ENCODE data around the gene RIPOR3. TPM values are rescaled to one million over a fixed set of nuclear protein-coding genes. Genes with fewer than 3 reads are reported as not detected.

The RIPOR3 gene
- total RNA-seq, 2 donors from 2014 or later = 4.5 to 8.4 TPM

- peaks cover 50 to 61% of the 10 kb centered on the region in 2 donors for H3K4me1 ChIP-seq (ENCODE audit: control insufficient read depth in 1 of 2, low read depth in 2 of 2)
- no peak for TF ChIP-seq CTCF (IDR thresholded peaks at IDR 0.05)
- no peaks in the 10 kb centered on the region for H3K9me3 ChIP-seq
- H3K27me3 ChIP-seq (replicated peaks; ENCODE audit: insufficient read depth) = no peaks in the 10 kb centered on the region
- no peak for DNase-seq (ENCODE audit: low spot score)
- H3K36me3 ChIP-seq = no peaks in the 10 kb centered on the region
- no peak overlapping the region for H3K4me3 ChIP-seq
- H3K27ac ChIP-seq = no peak overlapping the region
- no peak for ATAC-seq (ENCODE audit: insufficient number of reproducible peaks, low FRiP score, low read depth)
These were observed 153.1 kb downstream of the RIPOR3 start for GRCh38 chr20:50538276-50538675.

- Histone ChIP-seq H3K27me3 (replicated peaks; ENCODE audit: insufficient read depth) (no peaks in the 10 kb centered on the region), H3K36me3 (no peaks in the 10 kb centered on the region), H3K4me1 (ENCODE audit: control insufficient read depth in 1 of 2, low read depth in 2 of 2) (peaks cover 46 to 55% of the 10 kb centered on the region in 2 donors), H3K9me3 (no peaks in the 10 kb centered on the region), H3K27ac (no peak overlapping the region), H3K4me3 (no peak overlapping the region)
- TF ChIP-seq CTCF (IDR thresholded peaks at IDR 0.05) = no peak
- no peak for DNase-seq (ENCODE audit: low spot score)
- ATAC-seq (ENCODE audit: insufficient number of reproducible peaks, low FRiP score, low read depth) = no peak
These were observed 153.7 kb downstream of the RIPOR3 start for GRCh38 chr20:50537546-50538201.

GRCh38 chr20:50536333-50536732 is 155.0 kb downstream of the RIPOR3 start:
- TF ChIP-seq CTCF (IDR thresholded peaks at IDR 0.05) = no peak

More at GRCh38 chr20:50536333-50536732, 155.0 kb downstream of the RIPOR3 start:
- ATAC-seq (ENCODE audit: insufficient number of reproducible peaks, low FRiP score, low read depth) (no peak), DNase-seq (ENCODE audit: low spot score) (no peak)
- no peaks in the 10 kb centered on the region for H3K36me3 ChIP-seq
- H3K27ac ChIP-seq = no peak overlapping the region
- peaks cover 35 to 53% of the 10 kb centered on the region in 2 donors for H3K4me1 ChIP-seq (ENCODE audit: control insufficient read depth in 1 of 2, low read depth in 2 of 2)
- no peaks in the 10 kb centered on the region for H3K9me3 ChIP-seq
- no peak overlapping the region for H3K4me3 ChIP-seq
- H3K27me3 ChIP-seq (replicated peaks; ENCODE audit: insufficient read depth) = no peaks in the 10 kb centered on the region

Other genes with a start within 250 kb of the RIPOR3 start
- gene PTPN1, start 181.2 kb downstream of the RIPOR3 start, total RNA-seq = 10 to 100 TPM; 32.5 to 68.9 TPM
- 10 to 100 TPM in 1 of 2 donors, 1 to 10 TPM in 1; 2.8 to 10.7 TPM for gene PARD6B, start 40.0 kb upstream of the RIPOR3 start, total RNA-seq
- 10 to 100 TPM in 1 of 2 donors, 1 to 10 TPM in 1; 7.7 to 10.2 TPM for gene BCAS4, start 103.5 kb upstream of the RIPOR3 start, total RNA-seq
- 10 to 100 TPM; 32.5 to 61.4 TPM for gene ADNP, start 239.9 kb upstream of the RIPOR3 start, total RNA-seq